ENCODE results near the gene IP6K3. TPM values are rescaled to one million over a fixed set of nuclear protein-coding genes. Genes with fewer than 3 reads are reported as not detected.
A peak's percentile ranks its signal among the peaks of the same experiment; 100 is the strongest.

IP6K3 gene
- total RNA-seq, 1 donor, result under 0.01 TPM

DNA sequence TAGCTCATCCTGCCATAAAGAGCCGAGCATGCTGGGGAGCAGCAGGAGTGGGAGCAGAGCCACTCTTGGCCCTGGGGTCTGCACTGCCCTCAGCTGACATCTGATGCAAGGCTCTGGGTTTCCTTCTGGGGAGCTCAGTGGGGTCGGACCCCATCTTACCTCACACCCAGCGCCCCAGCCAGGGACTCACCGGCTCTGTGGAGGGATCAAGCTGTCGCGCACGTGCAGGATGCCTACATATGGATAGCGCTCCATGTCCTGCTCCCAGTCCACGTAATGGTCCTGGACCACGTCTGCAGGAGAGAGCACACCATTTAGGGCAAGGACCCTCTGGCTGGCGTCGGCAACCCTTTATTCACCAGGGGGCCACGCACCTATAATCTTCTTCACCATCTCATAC lies 30.1 kb upstream of the IP6K3 start:
- Histone ChIP-seq H3K9me3 (ENCODE audit: low read depth, low read length) (no peaks in the 10 kb centered on the region), H3K4me3 (ENCODE audit: insufficient read depth, low read length) (no peak overlapping the region), H3K27me3 (ENCODE audit: insufficient read depth, low read length) (no peaks in the 10 kb centered on the region), H4K20me1 (ENCODE audit: insufficient read depth, low read length) (peaks cover 20% of the 10 kb centered on the region), H3K4me2 (ENCODE audit: insufficient read depth, low read length) (no peak overlapping the region), H3K4me1 (ENCODE audit: insufficient read depth, low read length) (peaks cover 16% of the 10 kb centered on the region), H3K79me2 (ENCODE audit: insufficient read depth, low read length) (peaks cover 11% of the 10 kb centered on the region), H3K36me3 (ENCODE audit: insufficient read depth, low read length) (peaks cover 88% of the 10 kb centered on the region), H2AFZ (ENCODE audit: low read length) (no peak overlapping the region), H3K27ac (ENCODE audit: low read depth, low read length) (no peak overlapping the region)
- TF ChIP-seq, protein P1, sequence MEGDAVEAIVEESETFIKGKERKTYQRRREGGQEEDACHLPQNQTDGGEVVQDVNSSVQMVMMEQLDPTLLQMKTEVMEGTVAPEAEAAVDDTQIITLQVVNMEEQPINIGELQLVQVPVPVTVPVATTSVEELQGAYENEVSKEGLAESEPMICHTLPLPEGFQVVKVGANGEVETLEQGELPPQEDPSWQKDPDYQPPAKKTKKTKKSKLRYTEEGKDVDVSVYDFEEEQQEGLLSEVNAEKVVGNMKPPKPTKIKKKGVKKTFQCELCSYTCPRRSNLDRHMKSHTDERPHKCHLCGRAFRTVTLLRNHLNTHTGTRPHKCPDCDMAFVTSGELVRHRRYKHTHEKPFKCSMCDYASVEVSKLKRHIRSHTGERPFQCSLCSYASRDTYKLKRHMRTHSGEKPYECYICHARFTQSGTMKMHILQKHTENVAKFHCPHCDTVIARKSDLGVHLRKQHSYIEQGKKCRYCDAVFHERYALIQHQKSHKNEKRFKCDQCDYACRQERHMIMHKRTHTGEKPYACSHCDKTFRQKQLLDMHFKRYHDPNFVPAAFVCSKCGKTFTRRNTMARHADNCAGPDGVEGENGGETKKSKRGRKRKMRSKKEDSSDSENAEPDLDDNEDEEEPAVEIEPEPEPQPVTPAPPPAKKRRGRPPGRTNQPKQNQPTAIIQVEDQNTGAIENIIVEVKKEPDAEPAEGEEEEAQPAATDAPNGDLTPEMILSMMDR (IDR thresholded peaks at IDR 0.05; ENCODE audit: extremely low read depth, low read depth, low read length), result no peak
- DNase-seq (ENCODE audit: insufficient read length, low spot score, missing footprints), result peak; percentile 48

DNA sequence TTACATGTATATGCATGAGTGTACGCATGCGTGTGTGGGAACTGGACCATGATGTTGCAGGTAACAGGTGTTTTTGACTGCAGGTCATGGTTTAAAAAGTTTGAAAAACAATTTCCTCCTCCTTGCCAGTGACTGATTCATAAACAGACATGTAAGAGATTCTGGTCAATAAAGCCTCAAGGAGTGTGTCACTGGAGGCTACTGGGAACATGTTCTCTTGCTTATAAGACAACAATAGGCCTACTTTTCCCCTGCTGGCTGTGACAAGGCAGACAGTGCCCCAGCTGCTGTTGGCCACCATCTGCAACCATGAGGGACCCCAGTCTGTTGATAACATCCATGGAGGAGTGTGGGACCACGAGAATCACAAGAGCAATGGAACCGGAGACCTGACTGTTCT lies 29.5 kb upstream of the IP6K3 start:
- Histone ChIP-seq H3K79me2 (ENCODE audit: insufficient read depth, low read length) (peaks cover 7% of the 10 kb centered on the region), H3K9me3 (ENCODE audit: low read depth, low read length) (no peaks in the 10 kb centered on the region), H3K4me2 (ENCODE audit: insufficient read depth, low read length) (no peak overlapping the region), H3K36me3 (ENCODE audit: insufficient read depth, low read length) (peaks cover 86% of the 10 kb centered on the region), H3K27me3 (ENCODE audit: insufficient read depth, low read length) (no peaks in the 10 kb centered on the region), H3K27ac (ENCODE audit: low read depth, low read length) (no peak overlapping the region), H4K20me1 (ENCODE audit: insufficient read depth, low read length) (peaks cover 15% of the 10 kb centered on the region), H2AFZ (ENCODE audit: low read length) (no peak overlapping the region), H3K4me3 (ENCODE audit: insufficient read depth, low read length) (no peak overlapping the region), H3K4me1 (ENCODE audit: insufficient read depth, low read length) (peaks cover 14% of the 10 kb centered on the region)
- DNase-seq (ENCODE audit: insufficient read length, low spot score, missing footprints), result peak; percentile 70
- TF ChIP-seq, protein P1 (IDR thresholded peaks at IDR 0.05; ENCODE audit: extremely low read depth, low read depth, low read length), result no peak

DNA sequence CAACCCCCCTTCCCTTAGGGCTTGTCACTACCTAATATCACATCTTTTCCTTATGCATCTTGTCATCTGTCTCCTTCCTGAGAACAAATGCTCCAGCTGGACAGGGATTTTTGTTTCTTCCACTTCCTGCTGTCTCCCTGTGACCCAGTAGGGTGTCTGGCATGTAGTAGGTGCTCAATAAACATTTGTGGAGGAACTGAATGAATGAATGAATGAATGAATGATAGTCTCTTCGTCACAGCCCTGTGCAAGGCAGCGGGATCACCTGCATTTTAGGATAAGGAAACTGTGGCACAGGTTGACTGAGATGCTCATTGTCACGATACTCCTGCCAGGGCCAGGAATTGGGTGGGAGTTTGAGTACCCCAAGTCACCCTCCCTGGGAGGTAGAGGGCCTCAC lies 28.1 kb upstream of the IP6K3 start:
- peaks cover 1% of the 10 kb centered on the region for H3K79me2 ChIP-seq (ENCODE audit: insufficient read depth, low read length)
- H2AFZ ChIP-seq (ENCODE audit: low read length), result no peak overlapping the region
- H3K27ac ChIP-seq (ENCODE audit: low read depth, low read length), result no peak overlapping the region
- no peak overlapping the region for H3K4me3 ChIP-seq (ENCODE audit: insufficient read depth, low read length)
- H4K20me1 ChIP-seq (ENCODE audit: insufficient read depth, low read length), result peaks cover 9% of the 10 kb centered on the region
- H3K9me3 ChIP-seq (ENCODE audit: low read depth, low read length), result no peaks in the 10 kb centered on the region
- H3K4me2 ChIP-seq (ENCODE audit: insufficient read depth, low read length), result no peak overlapping the region
- TF ChIP-seq, protein P1 (IDR thresholded peaks at IDR 0.05; ENCODE audit: extremely low read depth, low read depth, low read length), result no peak
- H3K4me1 ChIP-seq (ENCODE audit: insufficient read depth, low read length), result peaks cover 23% of the 10 kb centered on the region
- peaks cover 72% of the 10 kb centered on the region for H3K36me3 ChIP-seq (ENCODE audit: insufficient read depth, low read length)
- DNase-seq (ENCODE audit: insufficient read length, low spot score, missing footprints), result peak; percentile 21
- H3K27me3 ChIP-seq (ENCODE audit: insufficient read depth, low read length), result no peaks in the 10 kb centered on the region

DNA sequence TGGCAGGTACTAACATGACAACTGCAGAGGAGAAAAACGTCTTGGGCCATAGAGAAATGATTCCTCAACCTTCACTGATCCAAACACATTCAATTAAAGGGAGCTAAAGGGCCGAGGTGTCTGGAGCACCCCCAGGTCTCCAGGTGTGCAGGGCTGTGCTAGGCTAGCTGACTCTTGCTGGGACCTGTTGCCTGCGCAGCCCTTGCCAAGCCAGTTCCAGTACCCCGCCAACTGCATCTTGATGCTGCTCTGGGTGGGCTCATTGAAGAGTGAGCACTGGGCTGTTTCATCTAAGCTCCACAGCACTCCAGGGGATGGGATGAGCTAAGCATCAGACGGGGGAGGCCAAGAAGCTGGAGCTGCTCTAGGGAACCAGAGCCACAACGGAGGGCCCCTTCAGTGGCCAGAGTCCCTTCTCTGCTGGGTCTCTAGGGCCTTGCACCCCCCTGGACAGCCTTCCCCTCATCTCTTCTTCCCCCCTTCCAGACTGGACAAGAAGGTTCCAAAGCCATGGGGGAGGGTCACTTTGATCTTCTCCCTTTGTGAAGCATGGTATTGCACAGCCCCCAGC lies 26.3 kb upstream of the IP6K3 start:
- H3K9me3 ChIP-seq (ENCODE audit: low read depth, low read length), result no peaks in the 10 kb centered on the region
- no peaks in the 10 kb centered on the region for H3K27me3 ChIP-seq (ENCODE audit: insufficient read depth, low read length)
- TF ChIP-seq, protein P1 (IDR thresholded peaks at IDR 0.05; ENCODE audit: extremely low read depth, low read depth, low read length), result no peak
- peaks cover 54% of the 10 kb centered on the region for H3K36me3 ChIP-seq (ENCODE audit: insufficient read depth, low read length)
- peak; percentile 62 for DNase-seq (ENCODE audit: insufficient read length, low spot score, missing footprints)
- H3K27ac ChIP-seq (ENCODE audit: low read depth, low read length), result no peak overlapping the region
- peaks cover 27% of the 10 kb centered on the region for H3K4me1 ChIP-seq (ENCODE audit: insufficient read depth, low read length)
- H4K20me1 ChIP-seq (ENCODE audit: insufficient read depth, low read length), result peaks cover 5% of the 10 kb centered on the region
- no peak overlapping the region for H2AFZ ChIP-seq (ENCODE audit: low read length)
- H3K79me2 ChIP-seq (ENCODE audit: insufficient read depth, low read length), result no peaks in the 10 kb centered on the region
- H3K4me3 ChIP-seq (ENCODE audit: insufficient read depth, low read length), result no peak overlapping the region
- H3K4me2 ChIP-seq (ENCODE audit: insufficient read depth, low read length), result no peak overlapping the region

All from osteoblast (primary cell).